Osteoblast (primary cell): ENCODE data around the gene KMT2A. TPM values are rescaled to one million over a fixed set of nuclear protein-coding genes. Genes with fewer than 3 reads are reported as not detected.

Experiments
- DNase-seq: peaks from one replicate; pipeline ENCODE4 v3.0.0; 2011; ENCODE audit warnings: low spot score, mixed read lengths; ENCODE audit not compliant: insufficient read length; ENCODE audit errors: missing footprints
- H2AFZ ChIP-seq: 2 replicates; pipeline ENCODE4 v1.6.0; 2011; ENCODE audit warnings: mild to moderate bottlenecking, low read length
- H3K27ac ChIP-seq: 2 replicates; pipeline ENCODE4 v1.5.1; 2011; ENCODE audit warnings: mild to moderate bottlenecking, low read depth, low read length, moderate library complexity
- H3K27me3 ChIP-seq: 2 replicates; pipeline ENCODE4 v1.6.0; 2012; ENCODE audit warnings: mild to moderate bottlenecking, control low read depth, inconsistent platforms, low read length, moderate library complexity; ENCODE audit not compliant: insufficient read depth
- H3K36me3 ChIP-seq: 2 replicates; pipeline ENCODE4 v1.5.1; 2011; ENCODE audit warnings: mild to moderate bottlenecking, low read length, control low read depth, moderate library complexity; ENCODE audit not compliant: insufficient read depth
- H3K4me1 ChIP-seq: 2 replicates; pipeline ENCODE4 v1.5.1; 2011; ENCODE audit warnings: mild to moderate bottlenecking, low read length, control low read depth, moderate library complexity; ENCODE audit not compliant: insufficient read depth
- H3K4me2 ChIP-seq: 2 replicates; pipeline ENCODE4 v1.6.0; 2011; ENCODE audit warnings: mild to moderate bottlenecking, low read length; ENCODE audit not compliant: insufficient read depth
- H3K4me3 ChIP-seq: fragments of 200-600 bp; sonication (generic); 3 replicates; pipeline ENCODE4 v1.5.1; 2012; ENCODE audit warnings: mild to moderate bottlenecking, low read length, inconsistent platforms; ENCODE audit not compliant: insufficient read depth
- H3K79me2 ChIP-seq: 2 replicates; pipeline ENCODE4 v1.6.0; 2012; ENCODE audit warnings: mild to moderate bottlenecking, low read length, control low read depth, inconsistent platforms; ENCODE audit not compliant: insufficient read depth
- H3K9me3 ChIP-seq: 2 replicates; pipeline ENCODE4 v1.5.1; 2011; ENCODE audit warnings: low read depth, low read length, control low read depth
- H4K20me1 ChIP-seq: 2 replicates; pipeline ENCODE4 v1.6.0; 2012; ENCODE audit warnings: mild to moderate bottlenecking, low read length, control low read depth; ENCODE audit not compliant: insufficient read depth
- CTCF ChIP-seq: IDR thresholded peaks from 2 replicates; pipeline ENCODE4 v1.5.1; 2011; ENCODE audit warnings: mild to moderate bottlenecking, low read depth, low read length, moderate library complexity; ENCODE audit errors: extremely low read depth
- total RNA-seq: library from RNA; depleted of rRNA; stranded (reverse); fragments of >200 nt; gene quantifications from 2 replicates; pipeline ENCODE4 v1.2.3, GENCODE V29; 2012

Gene KMT2A
- total RNA-seq, 1 donor, result 38.4 TPM

- Histone ChIP-seq H3K9me3 (no peaks in the 10 kb centered on the region), H4K20me1 (peaks cover 61% of the 10 kb centered on the region), H3K27me3 (no peaks in the 10 kb centered on the region), H2AFZ (no peak overlapping the region), H3K79me2 (peaks cover 82% of the 10 kb centered on the region), H3K27ac (peak overlapping the region; percentile 98), H3K36me3 (peaks cover 6% of the 10 kb centered on the region), H3K4me3 (peak overlapping the region; percentile 93), H3K4me2 (peak overlapping the region; percentile 98), H3K4me1 (peaks cover 37% of the 10 kb centered on the region)
- DNase-seq, result no peak
- TF ChIP-seq CTCF, result no peak
Measured at GRCh38 chr11:118574636-118575035, 138.3 kb downstream of the KMT2A start.

Other genes with a start within 250 kb of the KMT2A start
- not detected in 2 replicates for gene JAML, start 211.5 kb upstream of the KMT2A start, total RNA-seq
- 1.5 and 1.8 TPM in 2 replicates for gene MPZL3, start 184.1 kb upstream of the KMT2A start, total RNA-seq
- not detected in 2 replicates for gene MPZL2, start 172.2 kb upstream of the KMT2A start, total RNA-seq
- gene CD3E, start 131.8 kb upstream of the KMT2A start, total RNA-seq, result not detected in 2 replicates
- gene CD3D, start 93.8 kb upstream of the KMT2A start, total RNA-seq, result not detected in 2 replicates
- gene CD3G, start 92.1 kb upstream of the KMT2A start, total RNA-seq, result not detected in 2 replicates
- 63.0 and 63.4 TPM in 2 replicates for gene UBE4A, start 76.9 kb upstream of the KMT2A start, total RNA-seq
- 25.3 and 31.1 TPM in 2 replicates for gene ATP5MG, start 34.9 kb upstream of the KMT2A start, total RNA-seq
- 1.1 and 1.2 TPM in 2 replicates for gene TTC36, start 91.0 kb downstream of the KMT2A start, total RNA-seq
- gene TMEM25, start 94.7 kb downstream of the KMT2A start, total RNA-seq, result 10.1 and 11.2 TPM in 2 replicates
- gene IFT46, start 129.4 kb downstream of the KMT2A start, total RNA-seq, result 31.8 and 37.7 TPM in 2 replicates
- 162 and 172 TPM in 2 replicates for gene ARCN1, start 135.9 kb downstream of the KMT2A start, total RNA-seq
- gene PHLDB1, start 171.1 kb downstream of the KMT2A start, total RNA-seq, result 86.9 and 96.3 TPM in 2 replicates
- gene TREH, start 243.2 kb downstream of the KMT2A start, total RNA-seq, result not detected in 2 replicates